ENCODE data around the gene USH2A.

The USH2A gene

GRCh38 chr1:215594640-215595039 is 828.6 kb downstream of the USH2A start:
- DNase-seq (ENCODE audit: low spot score), result no peak

GRCh38 chr1:215590779-215591491 is 832.3 kb downstream of the USH2A start:
- no peak for DNase-seq (ENCODE audit: low spot score)

- no peak for DNase-seq (ENCODE audit: low spot score)
These were observed 833.4 kb downstream of the USH2A start for GRCh38 chr1:215589650-215590435.

- no peak for DNase-seq (ENCODE audit: low spot score)
These were observed 838.9 kb downstream of the USH2A start for GRCh38 chr1:215584389-215584788.

GRCh38 chr1:215583185-215583749 is 840.0 kb downstream of the USH2A start:
- no peak for DNase-seq (ENCODE audit: low spot score)

- no peak for DNase-seq (ENCODE audit: low spot score)
These were observed 841.4 kb downstream of the USH2A start for GRCh38 chr1:215581896-215582295.

Data from hematopoietic multipotent progenitor cell treated with erythropoietin and hydrocortisone succinate and interleukin-3 and kit ligand, for 17 days (in vitro differentiated cells).